ENCODE measurements around the gene LRRN2.

Gene LRRN2

GRCh38 chr1:204574016-204574864 lies 111.3 kb downstream of the LRRN2 start:
- TF ChIP-seq CREB1 (IDR thresholded peaks at IDR 0.05; ENCODE audit: low read depth) (no peak), TEAD4 (IDR thresholded peaks at IDR 0.05) (no peak), ZBTB7A (IDR thresholded peaks at IDR 0.05; ENCODE audit: low read depth) (no peak)

GRCh38 chr1:204572923-204573922 lies 112.3 kb downstream of the LRRN2 start:
- no peak for TF ChIP-seq USF1 (IDR thresholded peaks at IDR 0.05)

GRCh38 chr1:204571631-204572030 lies 113.9 kb downstream of the LRRN2 start:
- TF ChIP-seq TCF12 (IDR thresholded peaks at IDR 0.05; ENCODE audit: low read depth) = no peak
- no peak for TF ChIP-seq YY1 (IDR thresholded peaks at IDR 0.05; ENCODE audit: low read depth)
- TF ChIP-seq TEAD4 (IDR thresholded peaks at IDR 0.05) = no peak
- TF ChIP-seq NFIC (IDR thresholded peaks at IDR 0.05) = no peak
- no peak for TF ChIP-seq RAD21 (IDR thresholded peaks at IDR 0.05; ENCODE audit: low read depth)
- no peak for TF ChIP-seq USF1 (IDR thresholded peaks at IDR 0.05)
- no peak for TF ChIP-seq MAX (IDR thresholded peaks at IDR 0.05)
- TF ChIP-seq CREB1 (IDR thresholded peaks at IDR 0.05; ENCODE audit: low read depth) = no peak
- no peak for TF ChIP-seq TAF1 (IDR thresholded peaks at IDR 0.05; ENCODE audit: low read depth)
- TF ChIP-seq EGR1 (IDR thresholded peaks at IDR 0.05) = no peak
- no peak for TF ChIP-seq FOXM1 (IDR thresholded peaks at IDR 0.05; ENCODE audit: borderline replicate concordance, low read depth)
- no peak for TF ChIP-seq EP300 (IDR thresholded peaks at IDR 0.05; ENCODE audit: borderline replicate concordance)
- no peak for TF ChIP-seq REST (IDR thresholded peaks at IDR 0.05; ENCODE audit: low read depth)
- TF ChIP-seq ZBTB7A (IDR thresholded peaks at IDR 0.05; ENCODE audit: low read depth) = no peak
- TF ChIP-seq CEBPB (IDR thresholded peaks at IDR 0.05) = no peak

- no peak for TF ChIP-seq TEAD4 (IDR thresholded peaks at IDR 0.05)
- no peak for TF ChIP-seq TAF1 (IDR thresholded peaks at IDR 0.05; ENCODE audit: low read depth)
- no peak for TF ChIP-seq TCF12 (IDR thresholded peaks at IDR 0.05; ENCODE audit: low read depth)
- TF ChIP-seq EP300 (IDR thresholded peaks at IDR 0.05; ENCODE audit: borderline replicate concordance) = no peak
- no peak for TF ChIP-seq FOXM1 (IDR thresholded peaks at IDR 0.05; ENCODE audit: borderline replicate concordance, low read depth)
- TF ChIP-seq CEBPB (IDR thresholded peaks at IDR 0.05) = no peak
- no peak for TF ChIP-seq ZBTB7A (IDR thresholded peaks at IDR 0.05; ENCODE audit: low read depth)
- no peak for TF ChIP-seq CREB1 (IDR thresholded peaks at IDR 0.05; ENCODE audit: low read depth)
- TF ChIP-seq NFIC (IDR thresholded peaks at IDR 0.05) = no peak
Measured at GRCh38 chr1:204571128-204571527, 114.4 kb downstream of the LRRN2 start.

- TF ChIP-seq NFIC (IDR thresholded peaks at IDR 0.05) (no peak), USF1 (IDR thresholded peaks at IDR 0.05) (no peak), FOXM1 (IDR thresholded peaks at IDR 0.05; ENCODE audit: borderline replicate concordance, low read depth) (no peak), CREB1 (IDR thresholded peaks at IDR 0.05; ENCODE audit: low read depth) (no peak), EP300 (IDR thresholded peaks at IDR 0.05; ENCODE audit: borderline replicate concordance) (no peak), CEBPB (IDR thresholded peaks at IDR 0.05) (no peak), TAF1 (IDR thresholded peaks at IDR 0.05; ENCODE audit: low read depth) (no peak), REST (IDR thresholded peaks at IDR 0.05; ENCODE audit: low read depth) (no peak), MAX (IDR thresholded peaks at IDR 0.05) (no peak), RAD21 (IDR thresholded peaks at IDR 0.05; ENCODE audit: low read depth) (no peak), ZBTB7A (IDR thresholded peaks at IDR 0.05; ENCODE audit: low read depth) (no peak), EGR1 (IDR thresholded peaks at IDR 0.05) (no peak), TCF12 (IDR thresholded peaks at IDR 0.05; ENCODE audit: low read depth) (no peak), TEAD4 (IDR thresholded peaks at IDR 0.05) (no peak)
Measured at GRCh38 chr1:204569478-204569877, 116.1 kb downstream of the LRRN2 start.

All from Ishikawa (cell line).